GM23248 (cell line): ENCODE data around the gene RRAGC. TPM values are rescaled to one million over a fixed set of nuclear protein-coding genes. Genes with fewer than 3 reads are reported as not detected.
"Not testable (repeated sequence)": the region's sequence is repeated elsewhere in the genome, so short reads cannot be mapped to it uniquely, and the experiment has no call there.

ENCODE experiments used
- DNase-seq: peaks from one replicate; pipeline ENCODE4 v3.0.0-alpha.2; 2015
- H2AFZ ChIP-seq: fragments of 200-600 bp; sonication (generic); 2 replicates; pipeline ENCODE4 v1.6.1; 2016; ENCODE audit warnings: antibody characterized with exemption
- H3F3A ChIP-seq: fragments of 200-600 bp; sonication (generic); 2 replicates; pipeline ENCODE4 v1.6.1; 2016; ENCODE audit warnings: mild to moderate bottlenecking, antibody characterized with exemption, mixed run types; ENCODE audit not compliant: insufficient read depth
- H3K27ac ChIP-seq: fragments of 200-600 bp; sonication (generic); 2 replicates; pipeline ENCODE4 v1.5.1; 2016; ENCODE audit warnings: mild to moderate bottlenecking
- H3K27me3 ChIP-seq: fragments of 200-600 bp; sonication (generic); replicated peaks from 2 replicates; pipeline ENCODE4 v1.6.1; 2016; ENCODE audit warnings: mild to moderate bottlenecking; ENCODE audit not compliant: insufficient read depth
- H3K36me3 ChIP-seq: fragments of 200-600 bp; sonication (generic); 2 replicates; pipeline ENCODE4 v1.6.1; 2016; ENCODE audit warnings: low read depth, mild to moderate bottlenecking
- H3K4me1 ChIP-seq: fragments of 200-600 bp; sonication (generic); 2 replicates; pipeline ENCODE4 v1.6.1; 2016; ENCODE audit warnings: mild to moderate bottlenecking; ENCODE audit not compliant: insufficient read depth
- H3K4me2 ChIP-seq: fragments of 200-600 bp; sonication (generic); one replicate; pipeline ENCODE4 v1.6.1; 2016; ENCODE audit warnings: mild to moderate bottlenecking; ENCODE audit not compliant: unreplicated experiment
- H3K4me3 ChIP-seq: fragments of 200-600 bp; sonication (generic); 2 replicates; pipeline ENCODE4 v1.5.1; 2016; ENCODE audit warnings: mild to moderate bottlenecking
- H3K79me2 ChIP-seq: fragments of 200-600 bp; sonication (generic); 2 replicates; pipeline ENCODE4 v1.6.1; 2016; ENCODE audit warnings: mild to moderate bottlenecking; ENCODE audit not compliant: insufficient read depth
- H3K9ac ChIP-seq: fragments of 200-600 bp; sonication (generic); 2 replicates; pipeline ENCODE4 v1.6.1; 2016; ENCODE audit warnings: mild to moderate bottlenecking
- H3K9me2 ChIP-seq: fragments of 200-600 bp; sonication (generic); 2 replicates; pipeline ENCODE4 v1.6.1; 2016; ENCODE audit warnings: mixed run types, mild to moderate bottlenecking, moderate library complexity; ENCODE audit not compliant: insufficient read depth
- H3K9me3 ChIP-seq: fragments of 200-600 bp; sonication (generic); one replicate; pipeline ENCODE4 v1.6.1; 2017; ENCODE audit warnings: low read depth
- H4K20me1 ChIP-seq: fragments of 200-600 bp; sonication (generic); 2 replicates; pipeline ENCODE4 v1.6.0; 2016; ENCODE audit not compliant: insufficient read depth
- EZH2 ChIP-seq: fragments of 200-600 bp; sonication (generic); IDR thresholded peaks from 2 replicates; pipeline ENCODE4 v1.6.1; 2018; ENCODE audit warnings: antibody characterized with exemption, mild to moderate bottlenecking; ENCODE audit not compliant: insufficient read depth, poor library complexity, severe bottlenecking
- EZH2phosphoT487 ChIP-seq: fragments of 200-600 bp; sonication (generic); IDR thresholded peaks from 2 replicates; pipeline ENCODE4 v1.6.1; 2018; ENCODE audit warnings: antibody characterized with exemption, moderate library complexity, mild to moderate bottlenecking, low read depth; ENCODE audit not compliant: insufficient read depth
- WGBS, 2 experiments: methylation state at CpG; one replicate each; pipeline ENCODE4 v1.1.6; 2015 to 2017; ENCODE audit warnings: low lambda C conversion rate in 2 of 2, low coverage in 1 of 2; ENCODE audit errors: missing lambda C conversion rate in 2 of 2; 5-methylcytosine and 5-hydroxymethylcytosine counted together
- in situ Hi-C: fragments of 300-500 bp; cut with MboI; formaldehyde crosslinking; loops from 2 replicates; pipeline ENCODE4 v1.15.0; 2020
- polyA plus RNA-seq: library from polyadenylated mRNA; unstranded; fragments of >200 nt; fragmentation: Nextera tagmentation; extraction: Ambion mirVana; gene quantifications from 2 replicates; pipeline ENCODE4 v1.2.1, GENCODE V29; 2016
- total RNA-seq: library from RNA; depleted of rRNA; stranded (reverse); fragments of >200 nt; shearing (Covaris generic); gene quantifications from 2 replicates; pipeline ENCODE4 v1.2.3, GENCODE V29; 2014

The RRAGC gene
- total and polyA plus RNA-seq, 2 experiments from 2014 or later = 17.9 to 19.1 TPM

DNA sequence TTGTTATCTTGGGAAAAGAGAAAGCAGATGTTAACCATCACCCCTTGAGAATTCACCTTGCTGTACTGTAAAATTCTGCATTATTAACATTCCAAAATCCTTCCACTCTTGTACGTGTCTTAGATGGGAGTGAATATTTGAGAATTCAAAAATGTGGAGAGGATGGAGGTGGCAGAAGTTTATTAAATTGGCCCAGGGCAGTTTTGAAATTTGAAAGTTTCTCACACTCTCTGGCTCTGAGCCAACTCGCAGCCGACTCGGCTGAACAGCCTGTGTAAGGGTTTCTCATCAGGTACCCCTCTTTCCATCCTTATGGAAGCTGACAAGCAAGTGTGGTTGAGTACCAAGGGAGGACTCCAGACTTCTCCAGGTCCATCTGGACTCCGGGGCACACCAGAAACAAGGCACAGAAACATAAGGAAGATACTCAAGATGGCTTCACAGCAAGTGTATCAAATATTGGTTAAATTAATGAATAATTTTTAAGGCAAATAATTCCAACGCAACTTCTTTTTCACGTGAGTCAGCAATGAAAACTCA lies 45.1 kb downstream of the RRAGC start:
- H3K9me2 ChIP-seq = no peaks in the 10 kb centered on the region
- no peak overlapping the region for H3K4me2 ChIP-seq
- no peak overlapping the region for H3K9ac ChIP-seq
- no peak for TF ChIP-seq EZH2phosphoT487
- no peak for TF ChIP-seq EZH2
- peaks cover 95% of the 10 kb centered on the region for H3K27me3 ChIP-seq
- no peaks in the 10 kb centered on the region for H3K36me3 ChIP-seq
- no peak overlapping the region for H3K27ac ChIP-seq
- H3K9me3 ChIP-seq = no peaks in the 10 kb centered on the region
- H3F3A ChIP-seq = no peaks in the 10 kb centered on the region
- no peaks in the 10 kb centered on the region for H3K79me2 ChIP-seq
- in situ Hi-C loops = no loop called here
- H4K20me1 ChIP-seq = no peaks in the 10 kb centered on the region
- 18 to 24% methylated on average over 7 of the region's 7 CpGs for WGBS, 2 experiments
- DNase-seq = no peak
- no peaks in the 10 kb centered on the region for H3K4me1 ChIP-seq
- no peak overlapping the region for H2AFZ ChIP-seq
- H3K4me3 ChIP-seq = no peak overlapping the region

GRCh38 chr1:38812981-38813380 lies 46.6 kb downstream of the RRAGC start:
- in situ Hi-C loops = no loop called here
- Histone ChIP-seq H3K79me2 (no peaks in the 10 kb centered on the region), H2AFZ (no peak overlapping the region), H3K27ac (no peak overlapping the region), H3K36me3 (no peaks in the 10 kb centered on the region), H3K9me3 (no peaks in the 10 kb centered on the region), H3K4me2 (no peak overlapping the region), H3K27me3 (peaks cover 82% of the 10 kb centered on the region), H3F3A (no peaks in the 10 kb centered on the region), H3K9me2 (no peaks in the 10 kb centered on the region), H3K9ac (no peak overlapping the region), H3K4me1 (no peaks in the 10 kb centered on the region), H3K4me3 (no peak overlapping the region), H4K20me1 (no peaks in the 10 kb centered on the region)
- no peak for DNase-seq
- WGBS, 2 experiments = 17 to 18% methylated on average over 5 of the region's 5 CpGs
- TF ChIP-seq EZH2 (no peak), EZH2phosphoT487 (no peak)

DNA sequence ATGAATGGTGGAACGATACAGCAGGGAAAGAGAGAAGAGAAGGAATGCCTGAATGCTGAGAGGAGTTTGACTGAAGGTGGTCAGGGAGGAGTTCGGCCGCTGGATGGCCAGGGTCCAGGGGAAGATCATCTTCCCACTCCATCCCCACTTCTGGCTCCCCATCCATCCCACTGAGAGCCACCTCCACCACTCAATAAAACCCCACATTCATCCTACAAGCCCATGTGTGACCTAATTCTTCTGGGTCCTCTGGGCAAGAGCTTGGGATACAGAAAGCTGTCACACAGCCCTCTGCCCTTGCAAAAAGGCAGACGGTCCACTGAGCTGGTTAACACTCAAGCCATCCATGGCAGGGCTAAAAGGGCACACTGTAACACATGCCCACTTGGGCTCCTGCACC lies 48.1 kb downstream of the RRAGC start:
- peaks cover 67% of the 10 kb centered on the region for H3K27me3 ChIP-seq
- H3K4me1 ChIP-seq, H3F3A ChIP-seq, H3K9me2 ChIP-seq, H3K36me3 ChIP-seq, H3K27ac ChIP-seq, H3K4me2 ChIP-seq, H3K9ac ChIP-seq, H3K79me2 ChIP-seq, in situ Hi-C loops, H3K4me3 ChIP-seq, H3K9me3 ChIP-seq, H2AFZ ChIP-seq, DNase-seq, H4K20me1 ChIP-seq: not testable (repeated sequence)
- 28 to 47% methylated on average over 4 of the region's 4 CpGs for WGBS, 2 experiments

- no peaks in the 10 kb centered on the region for H3K9me3 ChIP-seq
- H3K9me2 ChIP-seq = no peaks in the 10 kb centered on the region
- no peak overlapping the region for H3K4me2 ChIP-seq
- TF ChIP-seq EZH2phosphoT487 (no peak), EZH2 (no peak)
- no peaks in the 10 kb centered on the region for H3K79me2 ChIP-seq
- H3K9ac ChIP-seq = no peak overlapping the region
- H3K36me3 ChIP-seq = no peaks in the 10 kb centered on the region
- H3K4me1 ChIP-seq = no peaks in the 10 kb centered on the region
- in situ Hi-C loops = no loop called here
- H4K20me1 ChIP-seq = no peaks in the 10 kb centered on the region
- WGBS, 2 experiments = 85 to 94% methylated on average over 1 of the region's 1 CpG
- H3K27ac ChIP-seq = no peak overlapping the region
- DNase-seq = no peak
- H3K4me3 ChIP-seq = no peak overlapping the region
- no peaks in the 10 kb centered on the region for H3F3A ChIP-seq
- H3K27me3 ChIP-seq = peaks cover 50% of the 10 kb centered on the region
- no peak overlapping the region for H2AFZ ChIP-seq
Observed at GRCh38 chr1:38806090-38806489, 53.5 kb downstream of the RRAGC start.

DNA sequence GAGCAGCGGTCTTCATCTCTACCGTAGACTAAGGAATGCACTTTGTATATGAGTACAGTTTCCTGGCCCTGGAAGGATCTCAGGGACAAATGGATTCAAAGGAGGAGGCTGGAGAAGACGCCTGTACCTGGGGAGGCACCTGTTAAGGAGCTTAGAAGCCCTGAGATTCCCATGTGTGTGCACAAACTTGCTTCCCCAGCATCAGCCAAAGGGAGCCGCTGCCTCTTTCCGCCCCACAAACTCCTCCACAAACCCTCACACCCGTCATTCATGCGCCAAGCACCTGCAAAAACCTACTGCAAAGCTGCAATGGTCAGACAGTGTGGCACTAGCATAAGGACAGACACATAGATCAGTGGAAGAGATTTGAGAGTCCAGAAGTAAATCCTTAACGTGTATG lies 54.5 kb downstream of the RRAGC start:
- Histone ChIP-seq H3K9me3 (no peaks in the 10 kb centered on the region), H3F3A (no peaks in the 10 kb centered on the region), H3K27ac (no peak overlapping the region), H3K36me3 (no peaks in the 10 kb centered on the region), H3K9me2 (no peaks in the 10 kb centered on the region), H3K79me2 (no peaks in the 10 kb centered on the region), H3K4me1 (no peaks in the 10 kb centered on the region), H4K20me1 (no peaks in the 10 kb centered on the region), H3K27me3 (peaks cover 40% of the 10 kb centered on the region), H2AFZ (no peak overlapping the region), H3K4me2 (no peak overlapping the region), H3K4me3 (no peak overlapping the region), H3K9ac (no peak overlapping the region)
- TF ChIP-seq EZH2 = no peak
- TF ChIP-seq EZH2phosphoT487 = no peak
- in situ Hi-C loops = no loop called here
- no peak for DNase-seq
- WGBS, 2 experiments = 53 to 54% methylated on average over 8 of the region's 8 CpGs
